Lung (tissue), 12 donors: ENCODE results near the gene RPS15A. TPM values are rescaled to one million over a fixed set of nuclear protein-coding genes. Genes with fewer than 3 reads are reported as not detected.

Source experiments
- ATAC-seq: fragments of 200-7000 bp; cut with Tn5 transposase; one replicate; pipeline ENCODE4 v1.9.1; 2020; ENCODE audit warnings: moderate number of reproducible peaks; ENCODE audit not compliant: insufficient read depth, low FRiP score
- DNase-seq, 3 donors: peaks; one replicate each; pipeline ENCODE4 v3.0.0-alpha.2; 2013 to 2017
- H3K27ac ChIP-seq, 2 donors: one replicate each; pipeline ENCODE4 v1.5.1; 2013; ENCODE audit warnings: mild to moderate bottlenecking in 2 of 2, moderate library complexity in 2 of 2, control low read depth in 1 of 2, inconsistent platforms in 1 of 2, low read depth in 1 of 2, low read length in 1 of 2
- H3K27me3 ChIP-seq, 3 donors: one replicate each; pipeline ENCODE4 v1.5.1; 2013; ENCODE audit warnings: low read length in 2 of 3; ENCODE audit not compliant: control insufficient read depth in 3 of 3, insufficient read depth in 3 of 3
- H3K36me3 ChIP-seq, 4 donors: one replicate each; pipeline ENCODE4 v1.5.1; 2013; ENCODE audit warnings: low read length in 4 of 4, mild to moderate bottlenecking in 1 of 4, moderate library complexity in 1 of 4; ENCODE audit not compliant: control insufficient read depth in 4 of 4, insufficient read depth in 4 of 4
- H3K4me1 ChIP-seq, 5 donors: one replicate each; pipeline ENCODE4 v1.5.1; 2013; ENCODE audit warnings: low read length in 5 of 5, mild to moderate bottlenecking in 2 of 5, moderate library complexity in 1 of 5; ENCODE audit not compliant: control insufficient read depth in 5 of 5, insufficient read depth in 5 of 5
- H3K4me3 ChIP-seq: one replicate; pipeline ENCODE4 v1.5.1; 2013; ENCODE audit warnings: mild to moderate bottlenecking, control low read depth, moderate library complexity
- H3K9ac ChIP-seq, 2 donors: one replicate each; pipeline ENCODE4 v1.5.1; 2013; ENCODE audit warnings: low read length in 2 of 2, control low read depth in 1 of 2; ENCODE audit not compliant: insufficient read depth in 1 of 2
- H3K9me3 ChIP-seq, 4 donors: one replicate each; pipeline ENCODE4 v1.5.1; 2013; ENCODE audit warnings: low read length in 3 of 4, mild to moderate bottlenecking in 1 of 4, moderate library complexity in 1 of 4; ENCODE audit not compliant: control insufficient read depth in 4 of 4, insufficient read depth in 3 of 4
- WGBS, 2 donors: extraction: QIAGEN DNeasy Blood & Tissue Kit; methylation state at CpG; one replicate each; pipeline ENCODE4 v1.1.7; 2013; 5-methylcytosine and 5-hydroxymethylcytosine counted together
- polyA plus RNA-seq, 2 donors: library from polyadenylated mRNA; stranded (reverse); fragments of 200-250 nt; gene quantifications; one replicate each; pipeline ENCODE4 v1.2.1, GENCODE V29; 2013
- total RNA-seq, 2 donors: library from RNA; depleted of rRNA in 1 of 2; stranded (reverse); fragments of >200 nt in 1 of 2; gene quantifications; one replicate each; pipeline ENCODE4 v1.2.1, GENCODE V29; 2014 to 2021
- TF ChIP-seq, protein P1 (sequence below): IDR thresholded peaks from 2 replicates; pipeline ENCODE4 v1.5.1; 2012; ENCODE audit warnings: mild to moderate bottlenecking; ENCODE audit errors: control extremely low read depth, extremely low read depth
- donor health status: control.
- donor health status: control.
- donor health status: Bipolar disorder and iron deficiency.
- donor health status: healthy.
- donor health status: DM: yes; HTN: yes; CAD: no.

RPS15A gene
- total and polyA plus RNA-seq, 4 donors: 887 to 3,620 (median 2,162) TPM

DNA sequence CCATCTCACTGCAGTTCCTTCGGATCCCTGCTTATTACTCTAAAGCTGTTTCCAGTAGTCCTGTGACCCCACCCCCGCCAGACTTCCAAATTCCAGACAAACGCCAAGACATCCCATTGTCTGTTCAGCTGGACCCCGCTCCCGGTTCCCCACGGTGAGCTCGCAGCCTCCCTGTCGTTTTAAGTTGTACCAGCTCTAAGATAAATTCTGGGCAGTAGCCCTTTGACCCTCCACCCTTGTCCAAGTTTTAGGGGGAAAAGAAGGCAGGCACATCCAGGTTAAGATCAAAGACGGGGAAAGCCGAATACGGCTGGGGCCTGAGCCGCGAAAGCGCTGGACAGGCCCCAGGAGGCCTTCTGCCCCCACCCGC lies 10.6 kb upstream of the RPS15A start:
- Histone ChIP-seq H3K9ac (peak overlapping the region; percentile 83 to 92), H3K9me3 (no peaks in the 10 kb centered on the region), H3K4me3 (peak overlapping the region; percentile 97), H3K4me1 (peaks cover 0 to 27% (median 2%) of the 10 kb centered on the region in 5 donors), H3K27ac (peak overlapping the region; percentile 78 to 96), H3K27me3 (no peaks in the 10 kb centered on the region), H3K36me3 (peaks cover 4 to 11% (median 8%) of the 10 kb centered on the region in 4 donors)
- TF ChIP-seq, protein P1, sequence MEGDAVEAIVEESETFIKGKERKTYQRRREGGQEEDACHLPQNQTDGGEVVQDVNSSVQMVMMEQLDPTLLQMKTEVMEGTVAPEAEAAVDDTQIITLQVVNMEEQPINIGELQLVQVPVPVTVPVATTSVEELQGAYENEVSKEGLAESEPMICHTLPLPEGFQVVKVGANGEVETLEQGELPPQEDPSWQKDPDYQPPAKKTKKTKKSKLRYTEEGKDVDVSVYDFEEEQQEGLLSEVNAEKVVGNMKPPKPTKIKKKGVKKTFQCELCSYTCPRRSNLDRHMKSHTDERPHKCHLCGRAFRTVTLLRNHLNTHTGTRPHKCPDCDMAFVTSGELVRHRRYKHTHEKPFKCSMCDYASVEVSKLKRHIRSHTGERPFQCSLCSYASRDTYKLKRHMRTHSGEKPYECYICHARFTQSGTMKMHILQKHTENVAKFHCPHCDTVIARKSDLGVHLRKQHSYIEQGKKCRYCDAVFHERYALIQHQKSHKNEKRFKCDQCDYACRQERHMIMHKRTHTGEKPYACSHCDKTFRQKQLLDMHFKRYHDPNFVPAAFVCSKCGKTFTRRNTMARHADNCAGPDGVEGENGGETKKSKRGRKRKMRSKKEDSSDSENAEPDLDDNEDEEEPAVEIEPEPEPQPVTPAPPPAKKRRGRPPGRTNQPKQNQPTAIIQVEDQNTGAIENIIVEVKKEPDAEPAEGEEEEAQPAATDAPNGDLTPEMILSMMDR: no peak
- ATAC-seq (no peak), DNase-seq (peak; percentile 28 to 49 (median 41))
- WGBS, 2 donors: 0% methylated on average over 15 of the region's 15 CpGs

DNA sequence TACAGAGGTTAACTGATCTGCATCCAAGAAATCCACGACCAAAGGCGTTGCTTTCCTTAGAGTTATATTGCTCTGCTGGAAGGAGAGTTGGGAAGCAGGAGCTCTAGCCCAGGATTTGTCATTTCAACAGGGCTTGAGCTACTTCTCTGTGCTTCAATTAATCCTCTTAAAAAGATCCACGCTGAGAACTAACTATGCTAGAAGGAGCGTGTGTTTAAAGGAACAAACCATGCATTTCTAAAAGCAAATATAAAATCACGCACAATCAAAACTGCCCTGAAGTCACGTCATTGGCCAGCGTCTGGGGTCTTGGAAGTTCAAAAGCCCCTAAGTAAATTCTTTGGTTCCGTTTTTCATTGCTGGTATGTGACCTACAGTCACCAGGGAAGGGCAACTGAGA lies 10.2 kb upstream of the RPS15A start:
- Histone ChIP-seq H3K36me3 (peaks cover 4 to 15% (median 13%) of the 10 kb centered on the region in 4 donors), H3K9me3 (no peaks in the 10 kb centered on the region), H3K4me1 (peaks cover 0 to 27% (median 2%) of the 10 kb centered on the region in 5 donors), H3K4me3 (peak overlapping the region; percentile 97), H3K27me3 (no peaks in the 10 kb centered on the region), H3K27ac (peak overlapping the region in 1 of 2 donors; percentile 78), H3K9ac (peak overlapping the region; percentile 83 to 92)
- ATAC-seq (no peak), DNase-seq (peak in 2 of 3 donors; percentile 22 to 34)
- TF ChIP-seq, protein P1: no peak
- 3 to 5% methylated on average over 8 of the region's 8 CpGs for WGBS, 2 donors

DNA sequence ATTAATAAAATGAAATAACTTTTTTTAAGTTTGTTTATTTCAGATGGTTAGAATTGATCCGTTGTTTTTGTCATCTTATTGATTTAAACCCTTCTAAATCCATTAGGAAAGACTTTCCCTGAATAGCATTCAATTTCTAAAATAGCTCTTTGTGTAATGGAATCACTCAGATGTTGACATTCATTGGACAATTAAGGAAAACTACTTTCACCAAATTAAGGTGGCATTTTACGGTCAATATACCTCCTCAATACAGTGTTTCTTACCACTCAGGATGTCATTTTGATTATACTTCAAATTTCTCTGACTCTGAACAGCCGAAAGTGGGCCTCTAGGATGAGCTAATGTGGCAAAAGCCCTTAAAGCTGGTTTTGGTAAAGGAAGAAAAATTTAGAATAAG lies 9.4 kb upstream of the RPS15A start:
- H3K27ac ChIP-seq: no peak overlapping the region
- no peaks in the 10 kb centered on the region for H3K27me3 ChIP-seq
- ATAC-seq (no peak), DNase-seq (no peak)
- H3K9ac ChIP-seq: peak overlapping the region in 1 of 2 donors; percentile 92
- WGBS, 2 donors: 80% methylated on average over 3 of the region's 3 CpGs
- H3K4me1 ChIP-seq: peaks cover 0 to 27% (median 2%) of the 10 kb centered on the region in 5 donors
- TF ChIP-seq, protein P1: no peak
- H3K9me3 ChIP-seq: no peaks in the 10 kb centered on the region
- H3K4me3 ChIP-seq: no peak overlapping the region
- peaks cover 5 to 22% (median 17%) of the 10 kb centered on the region in 4 donors for H3K36me3 ChIP-seq

DNA sequence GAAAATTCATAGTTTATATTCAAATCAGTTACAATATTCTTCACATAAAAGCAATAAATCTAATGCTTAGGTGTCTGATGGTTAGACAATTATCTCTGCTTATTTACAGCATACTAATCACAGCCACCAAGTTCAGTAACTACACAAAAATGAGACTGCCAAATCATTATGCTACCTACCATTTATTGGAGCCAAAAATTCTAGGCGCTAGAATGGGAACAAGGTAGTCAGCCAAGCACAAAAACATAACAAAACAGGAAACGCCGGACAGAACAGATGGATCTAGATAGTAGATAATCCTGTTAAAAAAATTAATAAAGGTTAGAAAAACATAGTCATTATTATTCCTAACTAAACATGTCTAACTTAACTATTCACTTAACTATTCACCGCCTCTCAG lies 7.6 kb upstream of the RPS15A start:
- no peak overlapping the region for H3K4me3 ChIP-seq
- WGBS, 2 donors: 75 to 82% methylated on average over 4 of the region's 4 CpGs
- H3K9me3 ChIP-seq: no peaks in the 10 kb centered on the region
- H3K4me1 ChIP-seq: peaks cover 0 to 27% (median 2%) of the 10 kb centered on the region in 5 donors
- H3K9ac ChIP-seq: no peak overlapping the region
- no peak overlapping the region for H3K27ac ChIP-seq
- TF ChIP-seq, protein P1: no peak
- ATAC-seq: no peak
- peaks cover 11 to 36% (median 29%) of the 10 kb centered on the region in 4 donors for H3K36me3 ChIP-seq
- no peaks in the 10 kb centered on the region for H3K27me3 ChIP-seq
- no peak for DNase-seq
